ENCODE results near the gene MS4A18.

- TF ChIP-seq, protein P1, sequence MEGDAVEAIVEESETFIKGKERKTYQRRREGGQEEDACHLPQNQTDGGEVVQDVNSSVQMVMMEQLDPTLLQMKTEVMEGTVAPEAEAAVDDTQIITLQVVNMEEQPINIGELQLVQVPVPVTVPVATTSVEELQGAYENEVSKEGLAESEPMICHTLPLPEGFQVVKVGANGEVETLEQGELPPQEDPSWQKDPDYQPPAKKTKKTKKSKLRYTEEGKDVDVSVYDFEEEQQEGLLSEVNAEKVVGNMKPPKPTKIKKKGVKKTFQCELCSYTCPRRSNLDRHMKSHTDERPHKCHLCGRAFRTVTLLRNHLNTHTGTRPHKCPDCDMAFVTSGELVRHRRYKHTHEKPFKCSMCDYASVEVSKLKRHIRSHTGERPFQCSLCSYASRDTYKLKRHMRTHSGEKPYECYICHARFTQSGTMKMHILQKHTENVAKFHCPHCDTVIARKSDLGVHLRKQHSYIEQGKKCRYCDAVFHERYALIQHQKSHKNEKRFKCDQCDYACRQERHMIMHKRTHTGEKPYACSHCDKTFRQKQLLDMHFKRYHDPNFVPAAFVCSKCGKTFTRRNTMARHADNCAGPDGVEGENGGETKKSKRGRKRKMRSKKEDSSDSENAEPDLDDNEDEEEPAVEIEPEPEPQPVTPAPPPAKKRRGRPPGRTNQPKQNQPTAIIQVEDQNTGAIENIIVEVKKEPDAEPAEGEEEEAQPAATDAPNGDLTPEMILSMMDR (conservative IDR thresholded peaks at IDR 0.05): no peak
- no peak for TF ChIP-seq ZFX (IDR thresholded peaks at IDR 0.05)
Observed at GRCh38 chr11:60679879-60680278, 44.6 kb upstream of the MS4A18 start.
